AG09319 (cell line): ENCODE data around the gene TAF11L8.
"Not testable (repeated sequence)": the region's sequence is repeated elsewhere in the genome, so short reads cannot be mapped to it uniquely, and the experiment has no call there.

Source experiments
- DNase-seq: peaks from one replicate; pipeline ENCODE4 v3.0.0-alpha.2; 2010; ENCODE audit warnings: low read depth; ENCODE audit errors: extremely low read depth
- TF ChIP-seq, protein P1 (sequence below): IDR thresholded peaks from 2 replicates; pipeline ENCODE4 v1.5.1; 2011; ENCODE audit warnings: low read depth, mild to moderate bottlenecking, inconsistent platforms, low read length, moderate library complexity

Gene TAF11L8

DNA sequence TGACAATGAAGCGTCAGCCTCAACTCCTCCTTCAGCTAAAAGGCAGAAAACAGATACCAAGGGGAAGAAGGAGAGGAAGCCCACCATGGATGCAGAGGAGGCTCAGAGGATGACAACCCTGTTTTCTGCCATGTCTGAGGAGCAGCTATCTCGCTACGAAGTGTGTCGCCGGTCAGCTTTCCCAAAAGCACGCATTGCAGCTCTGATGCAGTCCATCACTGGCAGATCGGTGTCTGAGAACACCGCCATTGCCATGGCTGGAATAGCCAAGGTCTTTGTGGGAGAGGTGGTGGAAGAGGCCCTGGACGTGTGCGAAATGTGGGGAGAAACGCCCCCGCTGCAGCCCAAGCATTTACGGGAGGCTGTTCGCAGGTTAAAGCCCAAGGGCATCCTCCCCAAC is 14.2 kb upstream of the TAF11L8 start:
- no peak for DNase-seq
- TF ChIP-seq, protein P1, sequence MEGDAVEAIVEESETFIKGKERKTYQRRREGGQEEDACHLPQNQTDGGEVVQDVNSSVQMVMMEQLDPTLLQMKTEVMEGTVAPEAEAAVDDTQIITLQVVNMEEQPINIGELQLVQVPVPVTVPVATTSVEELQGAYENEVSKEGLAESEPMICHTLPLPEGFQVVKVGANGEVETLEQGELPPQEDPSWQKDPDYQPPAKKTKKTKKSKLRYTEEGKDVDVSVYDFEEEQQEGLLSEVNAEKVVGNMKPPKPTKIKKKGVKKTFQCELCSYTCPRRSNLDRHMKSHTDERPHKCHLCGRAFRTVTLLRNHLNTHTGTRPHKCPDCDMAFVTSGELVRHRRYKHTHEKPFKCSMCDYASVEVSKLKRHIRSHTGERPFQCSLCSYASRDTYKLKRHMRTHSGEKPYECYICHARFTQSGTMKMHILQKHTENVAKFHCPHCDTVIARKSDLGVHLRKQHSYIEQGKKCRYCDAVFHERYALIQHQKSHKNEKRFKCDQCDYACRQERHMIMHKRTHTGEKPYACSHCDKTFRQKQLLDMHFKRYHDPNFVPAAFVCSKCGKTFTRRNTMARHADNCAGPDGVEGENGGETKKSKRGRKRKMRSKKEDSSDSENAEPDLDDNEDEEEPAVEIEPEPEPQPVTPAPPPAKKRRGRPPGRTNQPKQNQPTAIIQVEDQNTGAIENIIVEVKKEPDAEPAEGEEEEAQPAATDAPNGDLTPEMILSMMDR, result no peak

DNA sequence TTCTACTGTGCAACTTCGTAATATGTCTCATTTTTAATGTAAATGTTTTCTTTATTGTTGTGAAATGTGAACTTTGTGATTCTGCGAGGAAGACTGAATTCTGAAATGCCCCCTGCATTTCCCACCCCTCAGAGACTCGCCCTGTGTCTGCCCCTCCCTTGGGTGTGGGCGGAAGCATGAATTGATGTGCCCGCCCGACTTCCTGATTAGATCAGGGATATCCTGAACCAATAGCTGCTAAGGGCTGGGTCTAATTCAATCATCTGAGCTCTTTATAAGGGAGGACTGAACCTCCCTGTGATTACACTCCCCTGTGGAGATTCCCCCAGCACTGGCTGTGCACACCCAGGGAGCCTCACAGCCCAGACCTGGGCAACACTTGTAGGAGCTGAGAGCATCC is 13.1 kb upstream of the TAF11L8 start, which contains the start of gene TAF11L11:
Gene TAF11L11, plus strand, starts transcription at position 304 of the 400 bp plus-strand sequence.
- DNase-seq, result not testable (repeated sequence)

DNA sequence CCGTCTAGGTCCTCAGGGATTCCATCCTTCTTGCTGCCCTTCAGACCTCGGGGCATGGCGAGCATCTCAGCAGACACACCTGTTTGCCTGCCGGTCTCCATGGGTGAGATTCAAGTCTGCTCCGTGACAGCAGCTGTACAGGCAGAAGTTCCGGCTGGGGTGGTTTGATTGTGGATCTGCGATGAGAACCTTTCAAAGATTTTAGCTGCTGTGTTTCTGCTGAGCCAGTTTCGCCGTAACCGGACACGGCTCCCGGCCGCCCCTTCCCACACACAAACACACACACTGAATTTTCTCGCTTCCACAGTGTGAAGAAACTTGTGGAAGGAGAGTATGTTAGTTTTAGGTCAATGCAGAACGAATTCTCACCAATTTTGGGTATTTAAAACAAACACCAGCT is 7.0 kb upstream of the TAF11L8 start, which contains the start of gene TAF11L10:
Gene TAF11L10, minus strand, starts transcription at position 101 of the 400 bp plus-strand sequence.
- DNase-seq, result not testable (repeated sequence)

DNA sequence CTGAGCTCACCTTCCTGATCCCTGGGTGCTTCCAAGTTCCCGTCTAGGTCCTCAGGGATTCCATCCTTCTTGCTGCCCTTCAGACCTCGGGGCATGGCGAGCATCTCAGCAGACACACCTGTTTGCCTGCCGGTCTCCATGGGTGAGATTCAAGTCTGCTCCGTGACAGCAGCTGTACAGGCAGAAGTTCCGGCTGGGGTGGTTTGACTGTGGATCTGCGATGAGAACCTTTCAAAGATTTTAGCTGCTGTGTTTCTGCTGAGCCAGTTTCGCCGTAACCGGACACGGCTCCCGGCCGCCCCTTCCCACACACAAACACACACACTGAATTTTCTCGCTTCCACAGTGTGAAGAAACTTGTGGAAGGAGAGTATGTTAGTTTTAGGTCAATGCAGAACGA is 3.5 kb upstream of the TAF11L8 start, which contains the start of gene TAF11L9:
Gene TAF11L9, minus strand, starts transcription at position 140 of the 400 bp plus-strand sequence.
- DNase-seq, result not testable (repeated sequence)

DNA sequence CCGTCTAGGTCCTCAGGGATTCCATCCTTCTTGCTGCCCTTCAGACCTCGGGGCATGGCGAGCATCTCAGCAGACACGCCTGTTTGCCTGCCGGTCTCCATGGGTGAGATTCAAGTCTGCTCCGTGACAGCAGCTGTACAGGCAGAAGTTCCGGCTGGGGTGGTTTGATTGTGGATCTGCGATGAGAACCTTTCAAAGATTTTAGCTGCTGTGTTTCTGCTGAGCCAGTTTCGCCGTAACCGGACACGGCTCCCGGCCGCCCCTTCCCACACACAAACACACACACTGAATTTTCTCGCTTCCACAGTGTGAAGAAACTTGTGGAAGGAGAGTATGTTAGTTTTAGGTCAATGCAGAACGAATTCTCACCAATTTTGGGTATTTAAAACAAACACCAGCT is 5.1 kb downstream of the TAF11L8 start, which contains the start of gene TAF11L7:
Gene TAF11L7, minus strand, starts transcription at position 101 of the 400 bp plus-strand sequence.
- not testable (repeated sequence) for DNase-seq
